Stimulated activated CD4-positive, alpha-beta T cell treated with anti-CD3 and anti-CD28 coated beads, Interleukin-12 subunit alpha, Interleukin-12 subunit beta, amount 100 ng/mL, for 48 hours (primary cell): ENCODE measurements around the gene JAZF1.

Experiments
- DNase-seq, 3 donors: peaks; one replicate each; pipeline ENCODE4 v3.0.0-alpha.2; 2020; ENCODE audit warnings: low read depth in 2 of 3, low spot score in 1 of 3

JAZF1 gene

DNA sequence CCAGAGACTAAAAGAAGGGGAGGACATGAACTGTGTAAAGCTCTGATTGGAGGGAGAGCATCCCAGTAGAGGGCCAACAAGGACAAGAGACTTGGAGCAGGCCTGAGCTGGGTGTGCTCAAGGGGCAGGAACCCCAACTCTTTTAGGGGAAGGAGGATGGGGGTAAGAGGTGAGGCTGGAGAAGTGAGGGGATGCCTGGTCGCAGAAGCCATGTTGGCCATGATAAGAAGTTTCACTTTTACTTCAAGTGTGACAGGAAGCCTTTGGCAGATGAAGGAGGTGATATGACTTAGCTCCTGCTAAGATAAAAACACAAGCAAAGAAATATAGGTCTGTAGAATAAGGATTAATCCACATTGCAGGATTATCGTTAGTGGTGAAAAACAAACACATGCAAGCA, 208.3 kb downstream of the JAZF1 start:
- DNase-seq = peak in 1 of 3 donors; percentile 5

DNA sequence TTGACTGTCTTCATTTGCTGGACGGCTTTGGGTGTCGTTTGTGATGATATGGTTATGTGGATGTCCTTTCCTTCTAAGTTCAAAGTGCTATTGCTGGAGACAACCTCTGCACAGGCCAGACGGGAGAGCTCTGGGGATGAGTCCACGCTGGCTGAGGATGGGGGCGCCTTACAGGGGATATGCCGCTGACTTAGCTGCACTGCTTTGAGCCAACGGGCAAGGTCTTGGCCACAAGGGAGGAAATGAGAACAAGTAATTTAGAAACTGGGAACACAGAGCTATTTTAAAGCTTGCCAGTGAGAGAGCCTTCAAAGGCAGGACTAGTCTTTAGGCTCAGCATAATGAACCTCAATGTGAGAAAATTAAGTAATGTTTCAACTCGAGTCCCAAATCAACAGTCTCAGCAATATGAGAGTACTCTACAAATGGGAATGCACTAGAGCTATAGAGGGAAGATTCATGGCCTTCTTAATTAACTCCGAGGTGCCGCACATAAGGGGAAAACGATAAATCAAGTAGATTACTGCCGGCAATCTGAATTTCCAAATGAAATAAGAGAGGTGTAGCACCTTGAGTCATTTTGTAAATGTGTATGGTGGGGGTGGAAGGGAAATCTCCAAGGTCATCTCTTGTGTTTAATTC, 209.3 kb downstream of the JAZF1 start:
- DNase-seq = no peak

DNA sequence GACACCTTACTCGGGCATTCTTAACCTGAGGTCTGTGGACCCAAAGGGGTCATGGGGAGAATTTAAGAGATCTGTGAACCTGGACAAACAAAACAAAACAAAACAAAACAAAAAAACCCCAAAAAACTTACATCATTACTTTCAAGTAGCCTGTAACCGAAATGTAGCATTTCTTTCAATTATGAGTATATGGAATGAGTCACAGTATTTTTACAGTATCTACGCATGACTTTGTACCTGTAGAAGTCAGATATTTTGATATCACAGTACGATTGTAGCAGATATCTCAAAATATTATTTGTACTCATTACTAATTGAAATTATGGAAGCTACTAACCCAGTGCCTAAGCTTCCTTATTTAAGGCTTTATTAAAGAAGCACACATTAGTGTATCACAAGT, 210.2 kb downstream of the JAZF1 start:
- no peak for DNase-seq

DNA sequence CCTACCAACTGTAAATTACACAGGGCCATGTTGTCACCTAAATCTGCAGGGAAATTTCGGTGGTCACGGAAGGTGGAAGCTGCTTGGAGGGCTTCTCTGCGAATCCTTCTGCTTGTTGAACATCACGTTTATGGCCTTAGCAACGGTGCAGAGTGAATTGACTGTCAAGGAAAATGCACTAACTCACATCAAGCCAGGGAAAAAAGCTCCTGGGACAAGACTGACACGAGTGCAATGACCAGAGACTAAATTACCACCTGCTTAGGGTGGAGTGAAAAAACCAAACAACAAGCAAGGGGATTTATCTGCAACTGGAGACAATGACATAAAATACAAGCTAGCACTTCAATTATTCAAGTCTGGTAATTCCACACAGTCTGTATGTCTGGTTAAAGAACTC, 211.2 kb downstream of the JAZF1 start:
- no peak for DNase-seq

DNA sequence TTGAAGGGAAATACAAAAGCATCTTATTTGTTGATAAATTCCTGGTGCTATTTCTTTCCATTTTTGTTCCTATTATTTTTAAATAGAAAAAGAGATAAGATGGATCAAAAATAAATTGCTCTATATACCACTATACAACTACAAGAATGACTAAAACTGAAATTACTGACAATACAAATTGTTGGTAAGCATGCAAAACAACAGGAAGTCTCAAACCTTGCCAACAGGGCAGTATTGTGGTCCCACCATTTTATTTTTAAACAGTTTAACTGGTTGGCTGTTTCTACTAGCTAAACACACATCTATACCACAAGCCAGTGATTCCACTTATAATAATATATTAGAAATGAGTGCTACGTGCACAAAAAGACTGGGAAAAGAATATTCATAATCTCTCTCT, 213.0 kb downstream of the JAZF1 start:
- DNase-seq = no peak

DNA sequence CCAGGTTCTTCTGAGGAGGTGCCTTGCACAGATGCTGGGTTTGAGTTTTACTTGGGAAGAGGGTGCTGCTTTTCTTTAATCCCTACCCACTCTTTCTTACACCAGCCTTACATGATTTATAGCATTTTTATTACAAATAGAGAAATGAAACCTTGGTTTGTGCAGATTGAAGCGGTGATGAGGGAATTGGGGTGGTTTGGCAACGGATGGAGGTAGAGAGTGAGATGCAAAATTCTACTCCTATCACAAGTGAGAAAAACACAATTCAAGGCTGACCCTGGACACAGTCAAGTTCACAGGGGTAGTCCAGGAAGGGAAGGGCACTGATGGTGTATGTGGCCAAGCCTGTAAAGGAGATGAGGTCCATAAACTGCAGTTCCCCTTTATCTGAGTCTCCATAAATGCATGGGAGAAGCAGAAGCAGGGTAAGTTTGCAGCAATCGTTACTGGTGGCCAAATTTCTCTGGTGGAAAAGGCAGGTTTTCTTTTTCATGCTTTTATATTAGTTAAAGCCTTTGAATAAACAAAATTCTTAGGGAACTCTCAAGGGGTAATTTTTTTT, 214.3 kb downstream of the JAZF1 start:
- DNase-seq = no peak

DNA sequence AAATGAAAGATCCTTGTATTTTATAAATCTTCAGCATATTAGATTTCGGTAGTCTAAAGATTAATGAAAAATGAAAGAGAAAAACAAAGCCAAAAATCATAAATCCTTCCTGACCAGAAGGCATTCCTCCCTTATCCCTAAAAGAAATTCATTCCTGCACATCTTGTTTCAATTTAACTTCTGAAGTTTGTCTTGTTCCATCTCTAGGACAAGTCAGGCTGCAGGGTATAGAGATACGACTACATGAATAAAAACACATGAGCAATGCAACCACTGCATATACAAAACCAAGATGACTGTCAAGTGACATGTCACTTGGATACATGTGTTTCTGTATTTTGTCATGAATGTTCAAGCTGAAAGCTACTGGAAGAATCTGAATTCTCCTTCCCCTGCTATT, 214.9 kb downstream of the JAZF1 start:
- DNase-seq = no peak

DNA sequence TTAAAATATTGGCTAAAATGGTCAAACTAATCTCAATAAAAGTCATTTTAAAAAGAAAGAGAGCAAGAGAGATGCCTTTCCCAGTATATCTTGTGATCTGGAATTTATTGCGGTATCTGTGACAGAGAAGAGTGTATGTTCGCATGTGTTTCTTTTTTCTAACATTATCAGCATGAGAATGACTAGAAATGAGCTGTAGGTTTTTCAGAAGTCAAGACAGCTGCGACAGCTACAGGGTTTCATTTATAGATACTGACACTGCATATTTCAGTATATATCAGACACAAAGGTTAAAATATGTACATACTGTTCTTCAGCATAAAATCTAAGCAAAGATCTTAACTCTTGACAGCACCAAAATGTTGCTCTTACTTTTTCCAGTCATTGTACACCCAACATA, 215.8 kb downstream of the JAZF1 start:
- DNase-seq = no peak

DNA sequence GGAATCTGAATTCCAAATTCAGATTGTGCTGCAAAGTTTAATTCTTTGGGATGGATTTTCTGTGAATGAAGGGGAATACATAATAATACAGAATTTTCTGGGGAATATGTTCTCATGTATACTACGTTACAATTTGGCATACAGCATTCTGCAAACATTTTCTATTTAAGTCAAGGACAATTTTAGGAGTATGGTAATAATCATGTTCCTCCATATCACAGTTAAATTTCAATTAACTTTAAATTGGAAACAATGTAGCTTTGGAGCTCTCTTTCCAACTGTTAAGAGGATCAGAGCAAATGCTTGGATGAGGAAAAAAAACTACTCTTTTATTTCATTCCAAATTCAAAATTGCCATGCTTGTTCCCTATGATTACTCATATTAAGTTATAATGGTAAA, 217.5 kb downstream of the JAZF1 start:
- DNase-seq = no peak

DNA sequence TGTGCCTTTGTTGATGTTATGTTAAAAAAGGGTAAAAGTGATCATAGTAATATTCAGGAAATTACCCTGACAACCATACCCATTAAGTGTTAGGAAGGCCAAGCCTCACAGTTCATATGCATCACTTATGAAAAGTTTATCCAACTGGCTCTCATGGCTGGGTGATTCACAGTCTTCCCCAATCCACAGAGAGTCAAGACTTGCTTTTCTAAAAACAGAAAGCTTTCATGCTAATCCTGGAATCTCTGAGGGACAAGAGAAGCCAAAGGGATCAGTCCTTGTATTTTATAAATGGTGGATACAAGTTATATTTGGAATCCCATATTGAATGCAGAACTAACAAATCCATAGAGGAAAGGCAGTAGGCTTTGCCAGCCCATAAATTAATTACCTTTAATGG, 218.3 kb downstream of the JAZF1 start:
- no peak for DNase-seq

DNA sequence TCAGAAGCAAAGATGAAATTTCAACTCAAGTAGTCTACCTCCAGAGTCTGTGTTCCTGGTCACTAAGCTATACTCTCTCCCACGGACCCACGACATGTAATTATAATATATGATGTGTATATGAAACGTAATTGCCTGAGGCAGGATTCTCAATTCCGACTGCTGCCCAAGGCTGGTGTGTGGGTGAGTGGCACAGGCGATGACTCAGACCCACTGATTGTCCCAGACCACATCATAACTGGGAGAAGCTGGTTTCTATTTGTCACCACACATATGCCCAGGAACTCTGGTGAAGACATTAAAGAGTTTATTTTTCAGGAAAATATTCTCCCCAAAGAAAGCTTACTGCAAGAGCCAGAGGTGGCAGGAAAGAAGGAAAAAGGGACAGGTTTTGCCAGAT, 219.3 kb downstream of the JAZF1 start:
- DNase-seq = no peak

DNA sequence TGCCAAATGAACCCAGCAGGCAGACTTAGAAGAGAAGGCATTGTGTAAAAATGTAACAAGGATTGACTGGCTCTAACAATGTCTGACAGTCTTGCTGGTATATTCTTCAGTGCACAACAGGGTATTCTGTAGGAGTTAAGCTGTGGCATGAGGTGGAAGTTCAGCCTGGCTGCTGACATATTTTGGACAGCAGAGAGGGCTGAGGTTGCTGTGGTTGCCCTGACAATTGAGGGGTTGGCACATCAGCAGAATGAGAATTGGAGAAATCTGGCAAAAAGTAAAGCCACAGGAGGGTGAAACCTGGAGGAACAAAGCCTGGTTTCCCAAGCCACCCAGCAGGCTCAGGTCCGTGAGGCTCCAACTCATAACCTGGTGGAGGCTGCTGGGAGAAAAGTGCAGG, 220.2 kb downstream of the JAZF1 start:
- no peak for DNase-seq

DNA sequence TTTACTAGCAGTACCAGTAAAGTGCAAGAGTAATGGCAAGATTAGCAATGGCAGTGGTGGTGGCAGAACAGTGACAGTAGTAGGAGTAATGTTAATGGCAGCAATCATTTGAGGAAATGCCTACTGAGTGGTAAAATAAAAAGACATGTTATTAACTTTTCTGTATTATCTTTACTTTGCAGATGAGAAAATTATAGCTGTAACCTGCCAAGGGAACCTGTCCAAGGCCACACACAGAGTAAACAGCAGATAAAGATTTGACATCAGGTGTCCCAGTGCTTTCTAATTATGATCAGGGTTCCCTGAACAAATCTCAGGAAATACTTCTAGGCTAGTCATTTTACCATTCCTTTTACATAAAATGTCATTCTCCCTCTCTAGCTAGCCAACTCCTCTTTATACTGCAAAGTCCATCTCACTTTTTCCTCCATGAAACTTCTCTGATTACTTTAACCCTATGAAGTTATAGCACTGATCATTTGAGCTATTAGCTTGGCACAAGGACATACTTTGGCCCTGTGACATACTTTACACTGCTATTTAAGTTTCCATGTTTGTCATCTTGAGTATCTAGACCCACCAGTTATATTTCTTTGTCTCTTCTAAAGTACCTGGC, 221.6 kb downstream of the JAZF1 start:
- DNase-seq = no peak

DNA sequence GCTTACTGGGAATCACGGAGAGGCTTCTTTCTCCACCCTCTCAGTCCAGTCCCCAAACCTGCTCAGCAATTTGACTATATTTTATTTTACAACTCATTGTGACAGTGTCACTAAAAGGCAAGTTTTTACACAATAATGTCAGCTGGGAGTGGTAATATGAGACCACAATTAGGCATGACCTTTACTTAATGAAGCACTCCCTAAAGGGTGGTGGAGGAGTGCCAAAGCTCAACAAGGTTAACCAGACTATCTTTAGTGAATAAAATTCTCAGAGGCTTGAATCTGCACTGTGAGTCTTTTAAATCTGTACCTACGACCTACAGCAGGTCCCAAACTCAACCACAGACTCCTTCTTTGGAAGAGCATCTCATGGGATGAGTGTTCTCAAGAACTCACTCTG, 225.0 kb downstream of the JAZF1 start:
- no peak for DNase-seq

DNA sequence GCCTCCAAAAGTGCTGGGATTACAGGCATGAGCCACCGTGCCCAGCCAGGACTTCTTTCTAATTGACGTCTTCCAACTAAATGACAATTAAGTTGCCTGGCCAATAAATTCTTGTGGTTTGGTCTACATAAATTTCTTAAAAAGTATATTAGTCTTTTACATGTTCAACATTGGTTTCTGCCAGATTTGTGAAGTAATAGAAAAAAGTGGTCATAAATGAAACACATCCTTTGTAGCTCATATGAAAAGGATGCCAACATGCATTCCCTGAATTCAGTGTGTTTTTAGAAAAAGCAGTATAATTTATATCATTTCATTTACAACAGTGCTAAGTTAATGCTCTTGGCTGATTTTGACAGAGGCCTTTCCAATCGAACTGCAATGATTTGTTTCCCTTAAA, 225.6 kb downstream of the JAZF1 start:
- no peak for DNase-seq

DNA sequence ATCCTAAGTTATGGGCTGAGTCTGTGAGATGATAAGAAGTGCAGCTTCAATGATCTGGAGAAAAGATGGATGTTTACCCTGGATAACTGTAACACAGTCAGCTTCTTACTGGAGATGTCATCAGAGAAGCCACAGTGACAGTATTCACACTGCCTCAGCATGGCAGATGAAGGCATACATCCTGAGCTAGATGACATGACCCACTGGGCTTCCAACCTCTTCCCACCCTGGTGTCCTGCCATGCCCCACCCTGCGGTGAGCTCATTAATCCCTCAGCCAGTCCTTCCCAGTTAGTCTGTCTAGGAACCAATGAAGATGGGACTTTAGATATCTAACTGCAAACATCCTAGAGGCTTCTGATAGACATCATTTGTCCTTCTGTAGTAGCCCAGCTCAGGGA, 226.8 kb downstream of the JAZF1 start:
- DNase-seq = no peak

DNA sequence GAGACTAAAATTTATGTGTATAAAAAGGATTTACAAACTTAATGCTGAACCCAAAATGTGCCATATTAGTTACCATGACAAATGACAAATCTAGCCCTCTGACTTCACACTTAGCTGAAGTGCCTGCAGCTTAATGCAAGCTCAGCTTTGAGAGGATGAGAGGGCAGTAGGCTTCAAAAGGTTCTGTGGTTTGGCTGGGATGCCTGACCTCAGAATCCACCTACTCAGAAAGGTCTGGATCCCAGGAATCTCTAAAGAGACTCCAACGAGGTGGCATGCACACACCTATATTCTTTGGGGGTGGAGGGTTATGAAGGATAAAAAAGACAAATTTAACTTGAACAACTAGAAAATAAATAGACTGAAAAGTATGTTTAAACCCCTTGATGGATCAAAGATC, 227.2 kb downstream of the JAZF1 start:
- DNase-seq = no peak

DNA sequence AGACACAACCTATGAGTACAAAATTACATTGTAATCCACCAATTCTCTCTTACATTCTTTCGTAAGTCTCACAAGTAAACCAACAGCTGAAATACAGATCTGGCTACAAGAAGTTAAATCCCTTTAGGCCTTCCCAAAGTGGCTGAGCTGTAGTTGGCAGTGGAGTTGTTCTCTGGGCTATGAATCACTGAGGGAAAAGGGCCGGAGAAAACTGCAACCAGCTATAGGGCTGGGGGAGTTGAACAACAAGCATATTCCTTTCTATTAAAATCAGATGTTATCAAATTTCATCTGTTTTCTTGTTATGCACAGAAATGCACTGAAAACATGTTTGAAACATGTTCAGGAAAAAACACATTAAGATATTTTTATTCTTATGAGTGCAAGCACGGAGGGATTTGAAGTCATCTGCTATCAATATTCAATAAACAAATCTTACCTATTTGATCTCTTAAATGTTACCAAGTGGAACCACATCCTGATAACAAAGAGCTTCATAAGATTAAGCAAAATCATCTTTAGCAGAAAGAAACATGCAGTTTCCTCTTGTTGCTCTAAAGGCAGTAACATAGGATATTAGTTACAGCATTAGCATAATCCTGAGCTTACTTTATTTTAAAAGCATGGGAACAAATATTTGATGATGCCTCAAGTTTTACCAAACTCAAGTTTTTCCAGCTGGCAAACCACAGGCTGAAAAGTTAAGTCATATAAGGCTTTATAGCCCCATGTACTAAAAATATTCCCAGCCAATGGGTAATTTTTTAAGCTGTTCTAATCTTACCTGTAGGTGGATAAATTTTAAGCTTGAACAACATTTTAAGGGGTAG, 227.9 kb downstream of the JAZF1 start:
- DNase-seq = no peak

DNA sequence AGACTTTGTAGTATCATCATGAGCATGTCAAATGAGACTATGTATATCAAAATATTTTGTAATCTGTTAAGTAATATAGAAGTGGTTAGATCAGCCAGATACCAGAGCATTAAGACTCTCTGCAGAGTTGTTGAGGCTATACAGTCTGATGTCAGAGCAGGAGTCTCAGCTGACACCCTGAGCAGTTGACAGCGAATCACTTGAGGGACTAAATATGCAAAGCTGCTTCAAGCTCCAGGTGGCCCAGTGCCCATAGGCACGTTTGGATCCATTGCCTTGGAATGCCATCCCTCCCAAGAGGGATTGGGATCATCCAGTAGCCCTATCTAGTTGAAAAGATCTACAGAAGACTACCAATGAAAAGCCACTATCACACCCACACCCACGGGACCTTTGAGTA, 230.5 kb downstream of the JAZF1 start:
- DNase-seq = no peak

DNA sequence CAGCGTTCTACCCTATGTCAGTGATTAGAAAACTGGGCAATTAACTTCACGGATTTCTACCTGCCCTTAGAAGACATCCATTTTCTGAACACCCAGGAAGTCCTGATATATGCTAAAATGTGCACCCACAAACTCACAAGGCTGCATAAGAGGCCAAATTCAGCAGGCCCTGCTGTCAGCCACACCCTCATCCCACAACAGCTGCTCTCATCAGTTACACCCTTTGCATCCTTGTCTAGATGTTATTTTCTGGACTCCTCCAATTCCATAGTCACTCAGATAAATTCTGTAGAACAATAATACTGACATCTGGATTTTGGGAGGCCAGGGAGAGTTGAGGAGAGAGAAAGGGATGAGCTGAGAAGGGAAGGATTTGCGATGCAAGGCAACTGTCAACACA, 231.7 kb downstream of the JAZF1 start:
- DNase-seq = no peak

DNA sequence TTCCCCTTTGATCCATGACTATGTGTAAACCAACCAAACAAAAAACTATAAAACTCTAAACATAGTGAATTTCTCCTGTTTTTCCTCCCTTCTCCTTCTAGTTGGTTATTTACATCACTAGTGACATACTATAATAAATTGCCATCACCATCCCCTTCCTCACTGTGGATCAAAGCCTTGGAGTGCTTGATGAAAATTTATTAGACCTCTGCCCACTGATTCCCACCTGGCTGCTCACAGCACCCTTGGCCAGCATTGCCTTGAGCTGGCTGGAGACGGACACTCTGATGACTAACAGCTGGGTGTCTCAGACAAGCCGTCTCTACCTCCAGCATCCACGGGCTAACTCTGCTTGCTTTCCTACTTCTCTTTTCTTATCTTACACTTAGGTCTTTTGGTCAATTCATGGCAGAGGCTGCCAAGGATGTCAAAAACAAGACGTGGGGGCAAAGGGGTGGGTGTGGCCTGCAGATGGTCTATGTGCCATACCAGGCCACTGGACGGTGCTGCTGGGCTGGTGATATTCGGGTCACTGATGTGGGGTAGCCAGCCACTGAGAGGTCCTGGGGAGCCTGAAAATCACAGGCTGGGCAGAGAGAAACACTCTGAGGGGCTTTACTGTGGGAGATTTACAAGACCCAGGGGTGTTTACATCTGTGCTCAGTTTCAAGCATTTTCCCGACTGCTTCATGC, 232.9 kb downstream of the JAZF1 start:
- DNase-seq = no peak

DNA sequence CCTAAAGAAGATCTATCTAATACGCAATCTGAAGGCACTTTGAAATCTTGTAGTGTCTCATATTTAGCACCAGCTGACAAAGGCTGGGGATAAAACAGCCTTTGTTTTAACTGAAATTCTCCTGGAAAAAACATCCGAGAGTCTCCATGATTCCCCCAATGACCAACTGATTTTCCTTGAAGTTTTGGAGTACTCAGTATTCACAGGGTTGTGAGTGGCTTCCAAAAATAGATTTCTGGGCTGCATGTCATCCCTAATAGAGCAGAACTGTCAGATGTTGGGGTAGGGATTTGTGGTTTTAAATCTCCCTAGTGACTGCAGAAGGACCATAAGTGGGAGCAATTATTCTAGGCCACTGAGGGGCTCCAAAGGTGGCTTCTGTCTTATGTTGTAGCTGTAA, 234.2 kb downstream of the JAZF1 start:
- no peak for DNase-seq
